ENCODE measurements around the gene MEF2C.
"Not testable (repeated sequence)": the region's sequence is repeated elsewhere in the genome, so short reads cannot be mapped to it uniquely, and the experiment has no call there.

The MEF2C gene
- 0 to 0.15 (median 0.08) reads per million in 4 donors for total RNA-seq

DNA sequence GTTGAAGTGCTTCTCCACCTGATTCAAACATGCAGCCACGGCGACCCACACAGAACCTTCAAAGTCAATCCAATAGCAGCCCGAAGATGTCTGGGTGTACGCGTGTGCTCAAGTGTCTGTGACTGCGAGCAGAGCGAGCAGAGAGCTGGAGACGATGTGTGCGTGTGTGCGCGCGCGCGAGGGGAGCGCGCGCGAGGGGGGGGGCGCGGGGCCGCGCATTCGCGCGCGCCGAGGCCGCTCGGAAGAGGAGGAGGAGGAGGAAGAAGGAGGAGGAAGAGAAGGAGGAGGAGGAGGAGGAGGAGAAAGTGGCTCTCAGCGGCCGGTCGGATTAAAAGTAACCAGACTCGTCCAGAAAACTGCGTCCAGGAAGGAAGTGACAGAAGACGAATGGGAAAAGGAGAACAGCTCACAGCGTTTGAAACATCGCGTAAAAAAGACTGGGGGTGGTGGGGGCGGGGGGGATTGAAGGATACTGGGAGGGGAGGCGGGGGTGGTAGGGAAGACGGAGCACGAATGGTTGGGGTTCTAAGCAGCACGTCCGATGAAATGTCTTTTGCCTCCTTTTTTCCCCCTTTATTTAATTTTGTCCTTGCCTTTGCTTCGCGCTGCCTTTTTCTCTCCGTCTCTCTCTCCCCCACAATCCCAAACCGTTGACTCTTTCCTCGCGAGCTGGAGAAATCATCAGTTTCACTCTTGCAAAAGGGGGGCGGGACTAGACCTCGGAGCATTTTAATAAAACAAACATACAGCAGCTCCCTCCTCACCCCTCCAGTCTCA lies at the start of gene MEF2C:
Gene MEF2C, minus strand, starts transcription at position 126 of the 777 bp plus-strand sequence. CDS start 59,396 bp downstream, outside the sequence.
- DNase-seq, result peak in 1 of 5 donors; percentile 3

DNA sequence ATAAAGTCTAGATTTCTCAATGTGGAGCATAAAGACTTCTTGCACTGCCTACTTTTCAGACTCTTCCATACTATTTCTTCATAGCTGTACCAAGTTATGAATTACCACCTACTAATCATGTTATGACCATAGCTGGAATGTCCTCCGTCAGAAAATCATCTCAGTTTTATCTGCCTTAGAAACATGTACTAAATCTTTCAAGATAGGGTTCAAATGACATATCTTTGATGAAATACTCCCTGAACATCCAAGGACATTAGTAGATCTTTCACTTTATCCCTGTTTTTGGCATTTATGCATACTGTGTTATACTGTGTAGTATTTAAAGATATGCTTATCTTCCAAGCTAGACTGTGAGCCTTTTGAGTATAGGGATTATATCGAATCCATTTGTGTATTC lies 49.6 kb upstream of the MEF2C start:
- DNase-seq, result no peak

DNA sequence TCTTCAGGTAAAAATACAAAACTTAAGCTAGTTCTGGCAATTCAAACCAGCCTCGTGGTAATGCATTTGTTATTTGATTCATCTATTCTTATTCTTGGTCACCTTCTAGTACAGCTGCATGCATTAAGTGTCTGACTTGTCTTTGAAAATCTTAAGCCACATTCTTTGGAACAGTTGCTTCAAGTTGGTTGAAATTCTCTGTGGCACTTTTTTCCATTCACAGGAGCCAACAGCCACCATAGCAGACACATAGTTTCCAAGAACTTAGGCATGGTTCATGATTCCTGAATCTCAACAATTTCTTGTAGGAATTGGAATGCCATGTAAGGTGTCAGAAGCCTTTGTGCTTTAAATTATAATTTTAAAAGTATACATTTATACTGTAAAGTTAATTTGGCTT lies 47.4 kb upstream of the MEF2C start:
- no peak for DNase-seq

GRCh38 chr5:88929385-88929784 lies 46.4 kb upstream of the MEF2C start:
- DNase-seq, result no peak

DNA sequence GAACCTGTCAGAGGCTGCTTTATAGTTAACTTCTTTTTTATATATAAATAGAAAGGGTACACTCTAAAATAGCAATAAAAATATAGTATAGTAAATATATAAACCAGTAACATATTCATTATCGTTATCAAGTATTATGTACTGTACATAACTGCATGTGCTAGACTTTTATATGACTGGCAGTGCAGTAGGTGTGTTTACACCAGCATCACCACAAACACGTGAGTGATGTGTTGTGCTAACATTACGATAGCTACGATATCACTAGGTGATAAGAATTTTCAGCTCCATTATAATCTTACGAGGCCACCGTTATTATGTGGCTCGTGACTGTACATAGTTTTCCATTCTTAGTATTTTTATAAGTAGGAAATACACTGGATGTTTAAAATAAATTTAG lies 43.8 kb upstream of the MEF2C start:
- DNase-seq, result no peak

- DNase-seq, result no peak
Observed at GRCh38 chr5:88925692-88926490, 42.9 kb upstream of the MEF2C start.

DNA sequence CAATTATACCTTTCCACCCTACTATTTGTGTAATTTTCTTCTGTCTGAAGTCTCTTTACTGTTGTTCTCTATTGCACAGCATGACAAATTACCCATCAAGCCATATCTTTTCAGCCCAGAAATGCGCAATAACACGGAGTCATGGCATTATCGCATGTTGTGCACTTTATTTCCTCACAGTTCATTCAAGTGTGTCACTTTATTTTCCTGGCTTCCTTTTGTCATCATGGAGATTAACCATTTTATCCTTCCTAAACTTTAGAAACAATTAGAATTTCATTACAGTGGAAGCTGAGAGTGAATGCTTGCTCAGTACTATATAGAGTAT lies 41.3 kb upstream of the MEF2C start:
- DNase-seq, result no peak

DNA sequence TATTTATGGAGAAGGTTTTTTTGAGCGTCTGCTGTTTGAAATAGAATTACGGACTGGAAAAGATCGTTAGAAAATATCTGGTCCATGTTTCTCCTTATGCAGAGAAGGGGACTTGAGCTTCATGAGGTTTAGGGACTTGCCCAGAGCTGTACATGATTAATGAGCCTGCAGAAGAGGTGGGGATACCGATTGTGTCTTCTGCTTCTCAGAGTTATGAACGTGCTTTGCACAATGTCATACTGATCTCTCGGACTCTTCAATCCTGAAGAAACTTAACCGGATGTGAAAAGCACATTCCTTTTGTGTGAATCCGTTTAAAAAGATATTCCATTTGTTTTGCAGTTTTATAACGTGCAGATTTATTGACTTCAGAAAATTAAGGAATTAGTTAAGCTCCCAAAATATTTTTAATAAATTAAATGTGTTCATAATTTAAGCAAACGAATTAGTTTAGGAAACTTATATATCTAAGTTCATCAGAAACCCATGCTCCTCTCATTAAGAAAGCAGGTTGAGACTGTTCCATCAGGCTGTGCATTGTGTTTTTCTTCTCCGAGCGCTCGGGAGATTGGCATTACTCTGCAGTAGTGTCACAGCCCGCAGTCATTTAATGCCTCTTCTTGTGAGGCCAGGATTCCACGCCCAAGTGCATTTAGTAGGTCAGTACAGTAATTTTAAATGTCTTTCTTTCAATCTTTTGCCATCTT lies 40.8 kb upstream of the MEF2C start:
- no peak for DNase-seq

GRCh38 chr5:88912743-88913142 lies 29.8 kb upstream of the MEF2C start:
- DNase-seq, result not testable (repeated sequence)

DNA sequence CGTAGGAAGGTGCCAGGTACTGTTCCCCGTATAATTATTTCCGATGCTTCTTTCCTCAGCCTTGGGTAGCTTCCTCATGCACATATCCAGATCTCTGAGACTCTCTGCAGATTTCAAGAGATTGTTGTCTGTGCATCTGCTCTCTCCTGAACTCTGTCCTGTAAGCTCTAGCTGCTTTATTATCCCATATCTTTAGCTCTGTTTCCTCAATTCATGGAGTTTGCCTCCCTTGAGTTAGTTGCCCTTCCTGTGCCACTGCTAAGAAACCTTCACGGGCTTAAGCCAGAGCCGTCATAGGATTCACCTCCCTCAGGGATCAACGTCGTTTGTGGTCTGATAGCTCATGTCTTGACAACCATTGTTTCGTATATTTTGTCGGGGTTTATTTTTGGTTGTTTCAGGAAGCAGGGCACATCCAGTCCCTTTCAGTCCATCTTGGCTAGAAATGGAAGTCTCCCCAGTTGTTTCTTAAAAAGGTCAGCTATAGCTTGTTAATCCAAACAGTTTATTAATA lies 28.1 kb upstream of the MEF2C start:
- not testable (repeated sequence) for DNase-seq

DNA sequence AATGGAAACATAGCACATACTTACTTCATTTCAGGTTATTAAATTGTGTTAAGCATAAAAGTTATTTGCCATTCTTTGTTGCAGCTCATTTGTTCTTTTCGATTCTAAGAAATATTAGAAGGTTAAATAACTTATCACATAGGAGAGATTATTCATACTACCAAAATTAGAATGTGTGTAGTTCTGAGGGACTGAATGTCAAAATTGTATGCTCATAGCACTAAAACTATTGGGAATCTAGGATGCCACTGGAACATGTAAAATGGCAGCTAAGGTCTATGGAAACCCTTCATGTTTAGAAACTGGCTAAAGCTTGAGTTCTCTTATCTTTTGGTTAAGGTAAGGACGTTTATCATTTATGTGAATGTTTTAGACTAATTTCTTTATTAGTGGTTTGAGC lies 21.5 kb upstream of the MEF2C start:
- DNase-seq, result not testable (repeated sequence)

- DNase-seq, result not testable (repeated sequence)
Observed at GRCh38 chr5:88903966-88904365, 21.0 kb upstream of the MEF2C start.

GRCh38 chr5:88901077-88901476 lies 18.1 kb upstream of the MEF2C start:
- DNase-seq, result not testable (repeated sequence)

- no peak for DNase-seq
Observed at GRCh38 chr5:88899096-88899737, 16.2 kb upstream of the MEF2C start.

DNA sequence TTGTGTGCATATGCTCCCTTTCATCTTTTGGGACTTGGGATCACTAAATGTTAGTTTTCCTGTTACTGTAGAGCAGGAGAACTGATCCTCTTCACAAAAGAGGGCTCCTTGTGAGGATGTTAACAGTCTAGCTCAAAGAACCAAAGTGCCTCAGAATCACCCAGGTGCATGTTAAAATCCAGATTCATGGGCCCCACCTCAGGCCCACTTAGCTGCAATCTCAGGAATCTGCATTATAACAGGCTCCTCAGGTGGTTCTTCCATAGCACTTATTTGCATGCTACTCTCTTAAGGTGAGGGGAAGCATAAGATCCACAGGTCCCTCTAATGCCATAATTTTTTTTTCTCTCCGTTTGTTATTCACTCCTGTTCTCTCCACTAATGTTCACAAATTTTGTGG lies 14.8 kb upstream of the MEF2C start:
- DNase-seq, result no peak

DNA sequence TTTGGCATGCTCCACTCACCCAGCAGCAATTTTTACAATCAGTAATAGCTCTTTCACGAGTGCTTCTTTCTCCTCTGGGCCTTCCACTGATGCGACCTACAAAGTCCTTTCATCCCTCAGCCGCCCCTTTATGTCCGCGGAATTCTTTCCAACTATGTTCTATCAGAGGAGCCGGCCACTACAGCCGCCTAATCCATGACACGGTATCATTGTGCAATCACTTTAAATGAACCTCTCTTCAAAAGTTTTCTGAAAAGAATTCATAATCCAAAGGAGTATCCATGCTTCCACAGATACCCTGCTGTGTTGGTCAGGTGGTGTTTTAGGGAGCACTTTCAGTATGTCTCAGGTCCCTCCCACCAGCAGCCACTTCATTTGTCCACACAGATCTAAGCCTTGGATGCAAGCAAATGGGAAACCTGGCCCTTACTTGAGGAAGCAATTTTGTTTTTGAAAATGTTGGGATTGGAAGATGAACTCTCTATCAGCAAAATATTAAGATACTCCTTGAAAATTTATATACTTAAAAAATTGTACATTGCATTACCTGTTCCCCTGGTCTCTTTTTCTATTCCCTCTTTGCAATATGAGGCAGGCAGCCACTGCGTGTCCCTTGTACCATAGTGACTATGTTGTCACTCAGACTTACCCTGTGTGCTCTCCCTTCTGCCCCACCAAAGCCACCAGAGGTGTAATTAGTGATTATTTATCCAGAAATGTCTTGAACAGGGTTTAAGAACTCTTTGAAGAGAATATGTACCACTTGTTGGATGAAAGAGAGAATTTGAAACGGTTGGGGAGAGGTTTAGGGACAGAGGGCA lies 12.9 kb upstream of the MEF2C start:
- no peak for DNase-seq

DNA sequence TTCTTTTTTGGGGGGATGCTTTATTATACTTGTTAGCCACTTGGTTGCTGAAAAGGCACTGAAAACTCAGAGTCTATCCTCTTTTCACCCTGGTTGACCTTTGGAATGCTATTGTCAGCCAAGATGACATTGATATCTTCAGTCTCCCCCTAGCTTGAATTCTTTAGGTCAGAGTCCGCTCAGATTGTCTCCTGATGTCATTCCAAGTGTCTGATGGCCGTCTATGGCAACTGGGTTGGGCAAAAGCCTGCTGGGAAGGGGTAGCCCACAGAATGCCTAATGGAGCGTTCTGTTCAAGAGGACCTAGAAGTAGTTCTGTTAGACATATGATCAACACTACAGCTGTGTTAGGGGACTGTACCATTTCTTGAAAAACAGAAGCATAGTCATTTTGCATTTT lies 9.7 kb upstream of the MEF2C start:
- DNase-seq, result no peak

- no peak for DNase-seq
Observed at GRCh38 chr5:88890070-88890781, 7.2 kb upstream of the MEF2C start.

DNA sequence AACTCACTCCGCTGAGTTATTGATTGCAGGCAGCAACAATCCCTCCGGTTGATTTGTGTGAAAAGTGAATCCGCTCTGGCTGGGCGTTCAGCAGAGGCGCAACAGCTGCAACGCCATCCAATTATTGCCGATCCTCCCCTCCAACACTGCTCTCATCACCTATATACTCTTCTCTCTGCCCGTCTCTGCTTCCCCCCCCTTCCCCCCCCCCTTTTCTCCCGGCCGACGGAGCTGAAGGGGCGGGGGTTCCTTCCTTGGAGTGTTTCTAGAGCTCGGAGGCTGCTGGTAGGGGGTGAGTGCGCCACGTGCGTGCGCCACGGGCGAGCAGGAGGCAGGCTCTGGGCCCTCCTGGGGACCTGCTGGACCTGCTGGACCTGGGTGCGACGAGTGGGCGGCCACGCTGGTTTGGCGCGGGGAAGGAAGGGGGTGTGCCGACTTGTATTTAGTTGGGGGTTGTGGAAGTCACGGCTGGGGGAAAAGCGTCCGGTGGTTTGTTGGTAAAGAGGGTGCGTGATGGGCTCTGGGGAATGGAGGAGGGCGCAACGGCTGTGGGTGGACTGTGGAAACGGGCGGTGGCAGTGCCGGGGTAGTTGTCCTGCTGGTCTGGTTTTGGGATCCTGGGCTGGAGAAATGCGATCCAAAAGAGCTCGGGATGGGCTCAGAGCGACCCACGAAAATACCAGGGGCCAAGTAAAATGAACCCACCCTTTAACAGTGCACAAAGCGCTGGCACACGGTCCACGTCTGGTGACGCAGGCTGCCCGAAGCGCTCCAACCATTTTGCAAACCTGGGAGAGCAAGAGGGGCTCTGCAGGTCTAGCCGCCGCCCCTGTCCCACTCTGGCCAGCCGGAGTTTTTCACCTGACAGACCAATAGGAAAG lies 6.4 kb upstream of the MEF2C start:
- no peak for DNase-seq

DNA sequence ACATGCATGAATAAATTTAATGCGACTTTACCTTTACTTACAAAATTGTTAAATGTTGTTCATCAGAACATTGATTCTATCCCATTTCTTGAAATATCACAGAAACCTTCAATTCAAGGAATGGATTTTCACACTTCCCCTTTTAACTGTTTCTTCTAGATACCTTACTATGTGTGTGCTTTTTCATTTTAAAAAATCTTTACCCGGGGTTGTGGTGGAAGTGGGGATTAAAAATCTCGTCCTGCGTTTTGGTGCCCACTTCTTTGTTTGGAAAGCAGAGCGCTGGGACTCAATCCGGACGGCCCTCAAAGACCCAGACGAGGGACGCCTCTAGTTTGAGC lies 5.8 kb upstream of the MEF2C start:
- no peak for DNase-seq

Data from T-helper 1 cell (primary cell).